Type B pancreatic cell (in vitro differentiated cells): ENCODE results near the gene DYNC1I1. TPM values are rescaled to one million over a fixed set of nuclear protein-coding genes. Genes with fewer than 3 reads are reported as not detected.

Source experiments
- DNase-seq: peaks from one replicate; pipeline ENCODE4 v3.0.0; 2021; ENCODE audit warnings: mixed read lengths; ENCODE audit not compliant: unreplicated experiment; ENCODE audit errors: extremely low spot score
- H3K27ac Mint-ChIP-seq: 2 replicates; pipeline ENCODE4 v1.8.0; 2021; ENCODE audit warnings: mild to moderate bottlenecking, mixed read lengths
- H3K27me3 Mint-ChIP-seq: 2 replicates; pipeline ENCODE4 v1.8.0; 2021; ENCODE audit warnings: mixed read lengths
- H3K36me3 Mint-ChIP-seq: 2 replicates; pipeline ENCODE4 v1.8.0; 2021; ENCODE audit warnings: mixed read lengths
- H3K4me1 Mint-ChIP-seq: one replicate; pipeline ENCODE4 v1.8.0; 2021; ENCODE audit warnings: mixed read lengths; ENCODE audit not compliant: unreplicated experiment
- H3K4me3 Mint-ChIP-seq: 2 replicates; pipeline ENCODE4 v1.8.0; 2021; ENCODE audit warnings: mild to moderate bottlenecking, mixed read lengths
- H3K9me3 Mint-ChIP-seq: 2 replicates; pipeline ENCODE4 v1.8.0; 2021; ENCODE audit warnings: mixed read lengths
- total RNA-seq: library from RNA; stranded (reverse); gene quantifications from 2 replicates; pipeline ENCODE4 v1.2.1, GENCODE V29; 2021; ENCODE audit warnings: low replicate concordance
- TF ChIP-seq, protein P1 (sequence below): fragments of 200-600 bp; sonication (generic); conservative IDR thresholded peaks from 2 replicates; pipeline ENCODE4 v1.5.0; 2021; ENCODE audit warnings: antibody characterized with exemption, mild to moderate bottlenecking

The DYNC1I1 gene
- total RNA-seq, 1 donor from 2014 or later = 4.0 TPM

DNA sequence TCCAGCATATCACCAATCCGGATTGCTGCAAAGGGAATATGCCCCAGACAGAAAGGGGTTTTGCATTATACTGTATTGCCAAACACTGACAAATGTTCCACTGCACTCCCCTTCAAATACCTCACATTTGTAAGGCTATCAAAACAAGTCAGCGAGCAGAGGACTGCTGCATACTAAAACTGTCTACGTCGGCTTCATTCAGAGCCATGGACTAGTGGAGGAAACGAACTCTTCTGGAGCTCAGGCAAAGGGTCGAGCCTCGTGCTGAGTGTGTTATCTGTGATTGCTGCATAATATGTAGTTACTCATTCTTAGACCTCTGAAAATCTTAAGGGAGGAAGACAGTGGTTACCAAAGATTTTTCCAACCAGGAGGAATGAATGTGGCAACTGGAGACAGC lies 200.2 kb downstream of the DYNC1I1 start:
- DNase-seq = no peak
- peaks cover 8% of the 10 kb centered on the region for H3K27me3 Mint-ChIP-seq
- no peaks in the 10 kb centered on the region for H3K4me1 Mint-ChIP-seq
- H3K4me3 Mint-ChIP-seq = no peak overlapping the region
- no peaks in the 10 kb centered on the region for H3K9me3 Mint-ChIP-seq
- H3K36me3 Mint-ChIP-seq = no peaks in the 10 kb centered on the region
- TF ChIP-seq, protein P1, sequence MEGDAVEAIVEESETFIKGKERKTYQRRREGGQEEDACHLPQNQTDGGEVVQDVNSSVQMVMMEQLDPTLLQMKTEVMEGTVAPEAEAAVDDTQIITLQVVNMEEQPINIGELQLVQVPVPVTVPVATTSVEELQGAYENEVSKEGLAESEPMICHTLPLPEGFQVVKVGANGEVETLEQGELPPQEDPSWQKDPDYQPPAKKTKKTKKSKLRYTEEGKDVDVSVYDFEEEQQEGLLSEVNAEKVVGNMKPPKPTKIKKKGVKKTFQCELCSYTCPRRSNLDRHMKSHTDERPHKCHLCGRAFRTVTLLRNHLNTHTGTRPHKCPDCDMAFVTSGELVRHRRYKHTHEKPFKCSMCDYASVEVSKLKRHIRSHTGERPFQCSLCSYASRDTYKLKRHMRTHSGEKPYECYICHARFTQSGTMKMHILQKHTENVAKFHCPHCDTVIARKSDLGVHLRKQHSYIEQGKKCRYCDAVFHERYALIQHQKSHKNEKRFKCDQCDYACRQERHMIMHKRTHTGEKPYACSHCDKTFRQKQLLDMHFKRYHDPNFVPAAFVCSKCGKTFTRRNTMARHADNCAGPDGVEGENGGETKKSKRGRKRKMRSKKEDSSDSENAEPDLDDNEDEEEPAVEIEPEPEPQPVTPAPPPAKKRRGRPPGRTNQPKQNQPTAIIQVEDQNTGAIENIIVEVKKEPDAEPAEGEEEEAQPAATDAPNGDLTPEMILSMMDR = no peak
- H3K27ac Mint-ChIP-seq = no peak overlapping the region

DNA sequence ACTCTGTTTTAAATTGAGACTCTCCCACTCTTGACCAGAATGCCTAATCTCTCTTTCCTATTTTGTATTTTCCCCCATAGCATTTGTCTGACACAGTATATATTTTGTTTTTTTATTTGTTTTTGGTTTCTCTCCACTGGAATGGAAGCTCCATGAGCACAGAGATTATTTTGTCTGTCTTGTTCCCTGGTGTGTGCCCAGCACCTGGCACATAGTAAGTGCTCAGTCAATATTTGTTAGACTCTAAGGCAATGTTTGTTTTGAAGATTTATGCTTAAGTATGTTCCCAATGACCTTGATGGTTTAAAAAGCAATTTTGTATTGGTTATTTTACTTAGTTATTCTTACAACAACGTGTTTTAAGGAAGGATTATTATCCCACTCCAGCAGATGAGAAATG lies 201.8 kb downstream of the DYNC1I1 start:
- Mint-ChIP-seq H3K4me1 (no peaks in the 10 kb centered on the region), H3K36me3 (no peaks in the 10 kb centered on the region), H3K27me3 (peaks cover 6% of the 10 kb centered on the region), H3K4me3 (no peak overlapping the region), H3K27ac (no peak overlapping the region), H3K9me3 (no peaks in the 10 kb centered on the region)
- TF ChIP-seq, protein P1 = no peak
- no peak for DNase-seq

DNA sequence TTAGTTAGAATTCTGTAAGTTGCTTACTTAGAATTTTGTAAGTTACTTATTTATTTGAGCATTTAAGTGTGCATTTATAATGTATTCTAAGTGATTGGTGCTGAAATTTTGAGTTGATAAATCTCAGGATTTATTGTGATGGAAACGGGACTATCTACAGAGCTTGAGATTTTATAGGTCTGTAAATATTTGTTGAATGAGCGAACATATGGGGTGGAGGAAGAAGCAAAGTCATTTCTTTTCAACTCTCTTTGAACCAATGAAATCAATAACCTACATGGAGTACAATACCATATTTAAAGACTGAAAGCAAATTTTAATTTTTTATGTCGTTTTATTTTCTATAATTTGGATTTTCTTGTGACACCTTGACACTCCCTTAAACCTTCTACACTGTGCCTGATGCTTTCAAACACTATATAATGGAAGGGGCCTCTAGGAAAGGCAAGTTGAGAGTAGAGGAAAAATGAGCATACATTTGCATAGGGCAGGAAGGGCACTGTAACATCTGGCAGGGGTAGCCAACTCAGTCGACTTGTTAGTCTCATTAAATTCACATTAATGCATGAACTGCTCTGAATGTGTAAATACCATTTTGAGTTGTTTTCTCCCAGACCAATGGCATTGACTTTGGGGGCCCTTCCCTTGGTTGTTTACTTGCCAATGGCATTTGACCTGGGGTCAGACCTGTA lies 204.2 kb downstream of the DYNC1I1 start:
- Mint-ChIP-seq H3K27me3 (no peaks in the 10 kb centered on the region), H3K27ac (no peak overlapping the region), H3K36me3 (no peaks in the 10 kb centered on the region), H3K4me3 (no peak overlapping the region), H3K9me3 (no peaks in the 10 kb centered on the region), H3K4me1 (no peaks in the 10 kb centered on the region)
- DNase-seq = no peak
- TF ChIP-seq, protein P1 = no peak

DNA sequence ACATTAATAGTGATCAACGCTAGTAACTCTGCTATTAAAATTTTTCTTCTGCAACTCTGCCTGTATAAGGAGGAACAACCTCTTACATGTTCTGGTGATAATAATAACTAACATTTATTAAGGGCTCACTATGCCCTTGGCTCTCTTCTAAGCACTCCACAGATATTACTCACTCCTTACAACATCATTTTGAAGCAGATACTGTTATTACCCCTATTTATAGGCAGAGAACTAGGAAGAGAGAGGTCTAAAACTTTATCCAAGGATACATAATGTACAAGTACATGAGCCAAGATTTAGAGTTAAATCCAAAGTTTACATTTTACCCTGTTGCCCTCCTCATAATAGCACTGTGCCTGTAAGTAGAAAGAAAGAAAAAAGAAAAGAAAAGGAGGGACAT lies 205.6 kb downstream of the DYNC1I1 start:
- no peak overlapping the region for H3K4me3 Mint-ChIP-seq
- no peaks in the 10 kb centered on the region for H3K27me3 Mint-ChIP-seq
- H3K4me1 Mint-ChIP-seq = no peaks in the 10 kb centered on the region
- H3K9me3 Mint-ChIP-seq = no peaks in the 10 kb centered on the region
- no peaks in the 10 kb centered on the region for H3K36me3 Mint-ChIP-seq
- no peak overlapping the region for H3K27ac Mint-ChIP-seq
- TF ChIP-seq, protein P1 = no peak
- DNase-seq = no peak

DNA sequence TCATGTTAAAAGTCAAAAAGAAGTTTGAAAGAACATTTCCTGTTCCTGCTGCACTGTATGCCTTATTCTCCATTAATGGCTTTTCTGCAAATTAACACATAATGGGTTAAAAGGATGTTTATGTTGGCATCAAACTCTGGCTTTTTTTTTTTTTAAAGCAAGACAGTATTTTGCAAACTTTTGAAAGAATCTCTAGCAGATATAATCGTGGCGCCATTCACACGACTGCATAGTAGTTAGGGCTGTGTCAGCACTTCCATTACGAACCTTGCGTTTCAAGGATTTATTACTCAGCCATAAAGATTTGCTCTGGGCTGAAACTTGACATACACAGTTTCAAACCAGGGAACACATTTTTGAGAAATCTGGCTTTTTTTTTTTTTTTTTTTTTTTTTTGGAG lies 207.8 kb downstream of the DYNC1I1 start:
- Mint-ChIP-seq H3K4me3 (no peak overlapping the region), H3K27me3 (no peaks in the 10 kb centered on the region), H3K9me3 (no peaks in the 10 kb centered on the region), H3K36me3 (no peaks in the 10 kb centered on the region), H3K27ac (no peak overlapping the region), H3K4me1 (no peaks in the 10 kb centered on the region)
- DNase-seq = no peak
- TF ChIP-seq, protein P1 = no peak
